ENCODE measurements around the gene TBL3.
A peak's percentile ranks its signal among the peaks of the same experiment; 100 is the strongest.
"Not testable (repeated sequence)": the region's sequence is repeated elsewhere in the genome, so short reads cannot be mapped to it uniquely, and the experiment has no call there.

Gene TBL3

GRCh38 chr16:1971796-1972489 lies at the start of gene TBL3:
Gene TBL3 (plus strand): TSS chr16:1972053. CDS start chr16:1972165, 112 bp downstream.
- peak; percentile 60 for DNase-seq

DNA sequence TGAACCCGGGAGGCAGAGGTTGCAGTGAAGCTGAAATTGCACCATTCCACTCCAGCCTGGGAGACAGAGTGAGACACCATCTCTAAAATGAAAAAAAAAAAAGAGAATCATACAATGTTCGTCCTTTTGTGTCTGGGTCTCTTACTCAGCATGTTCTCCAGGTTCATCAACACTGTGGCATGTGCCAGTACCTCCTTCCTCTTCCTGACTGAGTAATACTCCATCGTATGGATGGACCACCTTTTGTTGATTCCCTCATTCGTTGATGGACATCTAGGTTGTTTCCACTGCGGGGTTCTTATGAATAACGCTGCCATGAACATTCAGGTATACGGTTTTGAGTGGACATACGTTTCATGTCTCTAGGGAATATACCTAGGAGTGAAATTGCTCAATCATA lies 49.5 kb upstream of the TBL3 start:
- DNase-seq = no peak

- DNase-seq = no peak
Measured at GRCh38 chr16:1923299-1924034, 48.4 kb upstream of the TBL3 start.

DNA sequence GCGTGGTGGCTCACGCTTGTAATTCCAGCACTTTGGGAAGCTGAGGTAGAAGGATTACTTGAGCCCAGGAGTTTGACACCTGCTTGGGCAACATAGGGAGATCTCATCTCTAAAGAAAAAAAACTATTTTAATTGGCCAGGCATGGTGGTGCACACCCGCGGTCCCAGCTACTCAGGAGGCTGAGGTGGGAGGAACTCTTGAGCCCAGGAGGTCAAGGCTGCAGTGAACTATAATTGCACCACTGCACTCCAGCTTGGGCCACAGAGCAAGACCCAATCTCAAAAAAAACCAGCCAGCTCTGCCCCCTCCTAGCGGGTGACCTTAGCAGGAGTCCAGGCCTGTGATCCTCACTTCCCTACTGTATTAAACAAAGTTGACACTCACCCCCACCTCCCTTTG lies 47.8 kb upstream of the TBL3 start:
- DNase-seq = no peak

DNA sequence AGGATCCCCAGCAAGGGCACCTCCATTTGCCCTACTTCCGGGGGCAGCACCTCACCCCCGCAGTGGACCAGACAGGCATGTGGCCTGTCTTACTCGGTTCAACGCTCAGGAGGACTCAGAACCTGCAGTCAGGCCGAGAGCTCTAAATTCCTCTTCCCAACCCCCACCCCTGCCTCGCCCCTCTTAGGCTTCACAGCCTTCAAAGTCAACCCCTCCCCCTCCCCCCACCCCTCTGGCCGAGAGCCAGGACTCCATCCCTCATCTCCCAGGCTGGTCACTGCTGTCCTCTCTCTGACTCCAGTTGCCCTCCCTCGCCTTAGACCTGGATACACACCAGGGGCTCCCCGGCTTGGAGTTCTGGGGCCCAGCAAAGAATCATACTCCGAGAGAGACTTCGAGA lies 45.6 kb upstream of the TBL3 start:
- no peak for DNase-seq

- no peak for DNase-seq
Measured at GRCh38 chr16:1929105-1929504, 42.7 kb upstream of the TBL3 start.

DNA sequence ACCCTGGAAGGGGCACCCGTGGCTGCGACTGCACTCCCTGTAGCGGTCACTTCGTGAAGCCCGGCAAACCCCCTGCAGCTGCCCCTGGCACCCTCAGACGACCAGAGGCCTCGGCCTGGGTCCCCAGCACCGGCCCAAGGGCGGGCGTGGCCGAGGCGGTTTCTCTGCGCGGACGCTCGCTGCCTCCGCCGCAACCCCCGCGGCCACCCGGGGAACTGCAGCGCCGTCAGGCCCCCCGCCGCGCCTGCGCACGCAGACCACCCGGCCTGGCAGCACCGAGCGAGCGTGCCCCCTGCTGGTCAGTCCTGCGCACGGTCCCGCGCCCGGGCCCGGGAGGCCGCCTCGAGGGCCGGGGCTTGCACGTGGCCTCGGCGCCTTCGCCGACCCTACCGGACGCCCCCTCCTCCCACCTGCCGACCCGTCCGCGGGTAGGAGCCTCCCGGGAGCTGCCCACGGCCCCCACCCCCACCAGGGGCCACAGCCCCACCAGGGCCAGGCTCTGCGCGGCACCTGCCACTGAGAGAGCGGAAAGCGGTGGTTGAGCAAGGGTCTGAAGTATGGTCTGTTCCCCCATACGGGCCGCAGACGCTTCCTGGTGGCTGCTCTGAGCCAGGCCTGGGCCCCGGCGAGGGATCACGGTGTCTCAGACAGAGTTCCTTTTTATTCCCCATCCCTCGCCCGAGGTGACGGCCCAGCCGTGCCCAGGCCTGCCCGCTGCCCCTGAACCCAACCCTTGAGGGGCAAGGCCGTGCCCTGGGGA lies 42.1 kb upstream of the TBL3 start:
- DNase-seq = peak; percentile 40

- DNase-seq = no peak
Measured at GRCh38 chr16:1930338-1930720, 41.5 kb upstream of the TBL3 start.

DNA sequence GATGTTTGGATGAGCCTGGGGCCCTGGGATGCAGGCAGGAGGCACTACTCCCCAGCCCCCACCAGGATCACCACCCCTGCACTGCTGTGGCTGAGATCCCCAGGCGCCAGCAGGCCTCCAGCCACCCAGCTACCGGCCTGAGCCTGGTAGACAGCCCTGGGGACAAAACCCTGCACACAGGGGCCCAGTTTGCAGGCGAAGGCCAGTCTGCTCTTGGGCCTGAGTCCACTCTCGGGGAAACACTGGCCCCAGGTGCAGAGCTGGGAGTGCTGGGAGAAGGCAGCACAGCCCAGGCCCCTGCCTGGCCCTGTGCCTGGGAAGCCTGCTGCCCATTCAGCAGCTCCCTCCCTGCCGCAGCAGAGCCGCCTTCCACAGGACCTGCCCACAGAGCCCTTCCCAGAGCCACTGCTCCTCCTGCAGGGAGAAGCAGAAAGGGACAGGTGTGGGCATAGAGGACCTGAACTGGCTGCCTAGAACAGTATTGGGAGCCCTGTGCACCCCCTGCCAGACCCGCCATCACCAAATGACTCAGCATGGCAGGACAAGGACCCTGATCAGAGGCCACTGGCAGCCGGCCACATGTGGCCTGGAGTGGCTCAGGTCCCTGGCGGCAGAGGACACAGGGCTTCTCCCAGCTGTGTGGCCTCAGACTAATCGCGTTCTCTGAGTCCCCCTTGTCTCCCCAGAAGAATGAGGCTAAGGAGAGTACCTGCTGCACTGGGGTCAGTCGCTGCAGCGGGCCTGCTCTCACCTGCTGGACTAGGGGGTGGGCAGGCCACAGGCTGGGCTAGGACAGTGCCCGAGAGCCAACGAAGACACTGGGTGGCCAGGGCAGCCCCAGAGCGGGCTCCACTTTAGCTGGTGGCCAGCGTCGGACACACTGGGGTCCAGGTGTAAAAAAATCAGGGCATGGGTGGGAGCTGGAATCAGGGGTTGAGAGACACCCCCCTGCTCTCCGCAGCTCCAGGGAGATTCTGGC lies 39.5 kb upstream of the TBL3 start:
- DNase-seq = peak; percentile 10

GRCh38 chr16:1933097-1933661 lies 38.7 kb upstream of the TBL3 start:
- no peak for DNase-seq

DNA sequence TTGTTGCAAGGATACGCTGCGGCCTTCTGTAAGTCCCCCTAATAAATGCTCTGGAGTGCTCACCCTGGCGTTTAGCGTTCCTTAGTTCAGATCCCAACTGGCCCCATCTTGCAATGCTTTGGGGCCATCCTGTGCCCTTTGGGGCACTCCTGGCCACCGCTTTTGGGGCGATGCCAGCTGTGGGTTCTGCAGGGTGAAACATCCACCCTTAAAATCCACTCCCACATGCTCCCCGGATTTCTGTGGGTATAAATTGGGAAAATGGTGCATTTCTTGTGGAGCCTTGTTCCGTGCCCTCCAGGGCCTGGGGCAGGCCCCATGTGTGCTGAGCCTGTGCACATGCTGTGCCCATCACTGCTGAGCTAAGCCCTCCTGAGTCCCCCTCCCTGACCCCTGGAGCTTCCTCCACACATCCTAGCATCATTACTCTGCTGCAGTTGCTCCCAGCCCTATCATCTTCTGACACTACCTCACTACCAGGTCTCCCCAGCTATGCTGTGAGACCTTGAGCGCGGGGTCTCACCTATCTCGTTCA lies 34.8 kb upstream of the TBL3 start:
- DNase-seq = no peak

- DNase-seq = no peak
Measured at GRCh38 chr16:1938316-1938715, 33.5 kb upstream of the TBL3 start.

- no peak for DNase-seq
Measured at GRCh38 chr16:1938910-1939309, 32.9 kb upstream of the TBL3 start.

DNA sequence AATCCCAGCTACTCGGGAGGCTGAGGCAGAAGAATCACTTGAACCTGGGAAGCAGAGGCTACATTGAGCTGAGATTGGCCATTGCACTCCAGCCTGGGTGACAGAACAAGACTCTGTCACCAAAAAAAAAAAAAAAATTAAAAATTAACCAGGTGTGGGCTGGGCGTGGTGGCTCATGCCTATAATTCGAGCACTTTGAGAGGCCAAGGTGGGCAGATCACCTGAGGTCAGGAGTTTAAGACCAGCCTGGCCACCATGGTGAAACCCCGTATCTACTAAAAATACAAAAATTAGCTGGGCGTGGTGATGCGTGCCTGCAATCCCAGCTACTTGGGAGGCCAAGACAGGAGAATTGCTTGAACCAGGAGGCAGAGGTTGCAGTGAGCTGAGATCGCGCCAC lies 32.0 kb upstream of the TBL3 start:
- DNase-seq = not testable (repeated sequence)

- DNase-seq = no peak
Measured at GRCh38 chr16:1940273-1941161, 31.3 kb upstream of the TBL3 start.

GRCh38 chr16:1941162-1942046 lies 30.4 kb upstream of the TBL3 start:
- no peak for DNase-seq

GRCh38 chr16:1942047-1942809 lies 29.6 kb upstream of the TBL3 start:
- DNase-seq = no peak

GRCh38 chr16:1942810-1943726 lies 28.8 kb upstream of the TBL3 start, which contains the start of gene MSRB1:
Gene MSRB1 (minus strand): TSS chr16:1943199. CDS start chr16:1943156, 43 bp downstream.
- DNase-seq = peak; percentile 90

Measured in NCI-H2029 treated with DMSO at 0.1 percent for 48 hours (cell line).